Measurements from ENCODE around the gene KCNC4. TPM values are rescaled to one million over a fixed set of nuclear protein-coding genes. Genes with fewer than 3 reads are reported as not detected.

The KCNC4 gene
- total RNA-seq, 4 donors from 2014 or later: 4.8 to 9.4 (median 7.7) TPM

DNA sequence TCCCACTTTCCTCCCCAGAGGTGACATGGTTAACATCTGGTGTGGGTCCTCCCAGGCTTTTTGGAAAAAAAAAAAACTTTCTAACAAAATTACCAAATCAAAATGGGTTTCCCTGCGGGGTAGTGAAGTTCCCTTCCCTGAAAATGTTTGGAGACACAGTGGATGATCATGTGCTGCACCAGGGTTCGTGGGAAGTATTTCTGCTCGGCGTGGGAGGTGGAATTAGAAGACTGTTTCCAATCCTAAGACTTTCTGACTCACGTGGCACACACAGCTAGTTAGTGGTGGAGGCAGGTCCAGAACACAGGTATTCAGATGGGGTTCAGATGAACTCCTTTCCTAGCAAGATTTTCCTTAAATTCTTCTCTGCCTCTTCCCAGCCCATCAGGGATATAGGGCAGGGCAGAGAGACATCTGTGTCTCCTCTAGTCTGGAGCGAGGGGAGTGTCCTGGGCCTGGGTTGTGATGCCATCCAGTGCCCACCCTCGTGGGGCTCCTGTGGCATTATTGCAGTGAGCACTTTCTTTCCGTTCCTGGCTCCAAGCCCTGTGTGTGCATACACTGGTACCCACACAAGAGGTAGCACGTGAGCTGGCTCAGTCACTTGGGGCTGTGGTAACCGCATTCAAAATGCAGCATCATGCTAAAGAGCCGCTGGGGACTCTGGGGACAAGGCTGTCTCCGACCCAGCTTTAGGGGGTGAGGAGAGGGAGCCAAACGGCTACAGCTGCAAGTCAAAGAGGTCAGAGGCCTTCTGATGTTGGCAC, 27.5 kb downstream of the KCNC4 start:
- no peak overlapping the region for H3K4me3 ChIP-seq (ENCODE audit: low read depth, poor library complexity, severe bottlenecking)
- no peak for DNase-seq (ENCODE audit: low spot score in 2 of 2)
- 74 to 81% methylated on average over 13 of the region's 13 CpGs for WGBS, 2 donors
- intact Hi-C loops (cut with DNase I; ENCODE audit: low total_unique reads): loop anchor here (10.0 kb wide), 1 partner anchor 1527 kb away; no protein-coding TSS in a partner anchor
- TF ChIP-seq CTCF (IDR thresholded peaks at IDR 0.05) (no peak), POLR2A (IDR thresholded peaks at IDR 0.05) (no peak)

DNA sequence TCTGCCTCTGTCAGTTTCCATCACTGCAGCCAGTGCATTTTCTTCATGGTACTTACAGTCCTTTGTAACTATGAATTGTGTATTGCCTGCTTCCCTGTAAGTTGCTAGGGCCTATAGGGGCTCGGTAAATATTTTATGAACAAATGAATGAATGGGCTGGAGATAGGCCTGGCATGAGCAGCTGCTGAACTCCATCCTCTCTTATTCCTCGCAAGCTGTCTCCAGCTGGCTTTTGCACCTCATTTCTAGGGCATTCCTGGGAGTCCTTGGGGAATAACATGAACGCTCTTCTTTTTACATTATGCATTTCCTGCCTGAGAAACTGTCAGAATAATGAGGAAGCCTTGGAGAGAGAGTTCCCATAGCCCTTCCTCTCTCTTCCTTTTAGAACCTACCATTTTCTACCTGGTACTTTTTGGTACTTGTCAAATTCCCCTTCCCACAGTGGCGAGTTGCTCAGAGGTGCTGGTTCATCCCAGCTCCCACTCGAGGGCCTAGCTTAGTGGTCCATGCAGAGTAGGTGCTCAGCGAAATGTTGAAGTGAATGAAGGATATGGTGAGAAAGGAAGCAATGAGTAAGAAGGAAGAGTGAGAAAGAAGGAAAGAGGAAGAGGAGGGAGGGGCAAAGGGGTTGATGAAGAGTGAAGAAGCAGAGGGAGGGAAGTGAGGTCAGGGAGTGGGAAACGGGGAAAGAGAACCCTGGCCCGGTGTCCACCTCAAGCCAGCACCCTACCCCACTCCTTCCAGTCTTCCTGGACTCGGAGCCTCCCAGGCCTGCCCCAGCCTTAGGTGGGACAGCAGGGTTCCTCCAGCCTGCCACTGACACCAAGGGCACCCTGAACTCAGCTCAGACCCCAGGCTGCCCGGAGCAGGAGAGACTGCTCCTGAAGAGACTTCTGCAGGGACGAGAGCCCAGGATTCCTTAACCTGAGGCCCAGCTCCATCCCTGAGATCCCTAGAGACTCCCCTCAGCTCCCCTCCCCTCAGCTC, 29.6 kb downstream of the KCNC4 start:
- intact Hi-C loops (cut with DNase I; ENCODE audit: low total_unique reads): loop anchor here (10.0 kb wide), 1 partner anchor 1525 kb away; no protein-coding TSS in a partner anchor
- TF ChIP-seq CTCF (IDR thresholded peaks at IDR 0.05): no peak
- TF ChIP-seq POLR2A (IDR thresholded peaks at IDR 0.05): no peak
- no peak overlapping the region for H3K4me3 ChIP-seq (ENCODE audit: low read depth, poor library complexity, severe bottlenecking)
- WGBS, 2 donors: 72 to 82% methylated on average over 11 of the region's 11 CpGs
- no peak for DNase-seq (ENCODE audit: low spot score in 2 of 2)

- TF ChIP-seq CTCF (IDR thresholded peaks at IDR 0.05) (no peak), POLR2A (IDR thresholded peaks at IDR 0.05) (no peak)
- no peak for DNase-seq (ENCODE audit: low spot score in 2 of 2)
- intact Hi-C loops (cut with DNase I; ENCODE audit: low total_unique reads): no loop called here
- H3K4me3 ChIP-seq (ENCODE audit: low read depth, poor library complexity, severe bottlenecking): no peak overlapping the region
- 71 to 73% methylated on average over 13 of the region's 13 CpGs for WGBS, 2 donors
These were observed 30.5 kb downstream of the KCNC4 start for GRCh38 chr1:110240476-110241210.

DNA sequence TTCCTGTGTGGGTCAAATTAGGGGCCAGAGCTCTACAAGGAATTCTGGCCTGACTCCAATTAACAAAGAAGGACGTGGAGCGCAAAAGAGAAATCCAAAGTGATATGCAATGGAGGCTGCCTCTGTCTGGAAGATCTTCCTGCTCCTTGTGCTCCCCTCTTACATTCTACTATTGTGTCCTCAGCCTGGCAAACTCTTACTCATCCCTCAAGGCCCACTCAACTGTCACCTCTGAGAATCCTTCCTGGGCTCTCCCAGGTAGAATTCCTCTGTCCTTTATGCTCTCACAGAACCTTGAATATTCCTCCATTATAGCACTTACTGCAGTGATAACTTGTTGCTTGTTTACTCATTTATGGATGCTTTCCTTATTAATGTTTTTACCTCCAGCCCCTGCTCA, 31.4 kb downstream of the KCNC4 start:
- intact Hi-C loops (cut with DNase I; ENCODE audit: low total_unique reads): no loop called here
- no peak for DNase-seq (ENCODE audit: low spot score in 2 of 2)
- 37 to 50% methylated on average over 2 of the region's 2 CpGs for WGBS, 2 donors
- TF ChIP-seq CTCF (IDR thresholded peaks at IDR 0.05): no peak
- TF ChIP-seq POLR2A (IDR thresholded peaks at IDR 0.05): no peak
- no peak overlapping the region for H3K4me3 ChIP-seq (ENCODE audit: low read depth, poor library complexity, severe bottlenecking)

DNA sequence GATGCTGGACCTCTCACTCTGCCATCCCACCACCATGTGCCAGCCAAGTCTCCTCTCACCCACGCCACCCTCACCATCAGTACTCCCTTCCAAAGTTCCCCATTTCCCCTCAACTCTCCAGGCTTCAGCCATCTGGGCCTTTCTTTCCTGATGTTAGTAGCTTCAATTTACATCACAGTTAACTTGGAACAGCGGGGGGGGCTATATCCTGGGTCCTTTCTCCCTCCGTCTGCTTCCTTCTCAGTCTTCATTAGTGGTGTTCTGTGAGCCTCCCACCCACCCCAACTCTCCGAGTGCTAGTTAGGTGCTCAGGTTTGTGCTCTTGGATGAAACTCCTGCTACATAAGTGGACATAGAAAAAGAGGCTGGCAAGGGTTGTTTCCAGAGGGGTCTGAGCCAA, 31.9 kb downstream of the KCNC4 start:
- no peak for DNase-seq (ENCODE audit: low spot score in 2 of 2)
- H3K4me3 ChIP-seq (ENCODE audit: low read depth, poor library complexity, severe bottlenecking): no peak overlapping the region
- TF ChIP-seq POLR2A (IDR thresholded peaks at IDR 0.05) (no peak), CTCF (IDR thresholded peaks at IDR 0.05) (no peak)
- intact Hi-C loops (cut with DNase I; ENCODE audit: low total_unique reads): no loop called here
- WGBS, 2 donors: 87 to 96% methylated on average over 4 of the region's 4 CpGs
